Measurements from ENCODE around the gene PRR11. TPM values are rescaled to one million over a fixed set of nuclear protein-coding genes. Genes with fewer than 3 reads are reported as not detected.

The PRR11 gene
- total and polyA plus RNA-seq, 2 of the 4 experiments (the other 2 are of a cell fraction), result 8.6 to 24.0 TPM

DNA sequence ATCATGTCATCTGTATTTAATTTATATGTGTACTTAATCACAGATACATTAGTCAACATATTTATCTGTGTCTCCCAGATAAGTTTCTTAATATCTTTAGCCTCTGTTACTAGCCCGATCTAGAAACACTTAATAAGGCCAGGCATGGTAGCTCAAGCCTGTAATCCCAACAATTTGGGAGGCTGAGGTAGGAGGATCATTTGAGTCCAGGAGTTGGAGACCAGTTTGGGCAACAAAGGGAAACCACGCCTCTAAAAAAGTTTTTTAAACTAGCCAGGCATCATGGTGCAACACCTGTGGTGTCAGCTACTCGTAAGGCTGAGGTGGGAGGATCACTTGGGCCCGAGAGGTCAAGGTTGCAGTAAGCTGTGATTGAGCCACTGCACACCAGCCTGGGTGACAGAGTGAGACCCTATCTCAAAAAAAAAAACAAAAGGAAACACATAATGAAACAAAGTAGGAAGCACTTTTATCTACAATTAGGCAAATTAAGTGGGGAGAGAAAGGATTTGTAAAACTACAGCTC lies 9.9 kb upstream of the PRR11 start:
- TF ChIP-seq RFX5 (IDR thresholded peaks at IDR 0.05; ENCODE audit: low read depth, low read length), result no peak
- TF ChIP-seq, protein P1, sequence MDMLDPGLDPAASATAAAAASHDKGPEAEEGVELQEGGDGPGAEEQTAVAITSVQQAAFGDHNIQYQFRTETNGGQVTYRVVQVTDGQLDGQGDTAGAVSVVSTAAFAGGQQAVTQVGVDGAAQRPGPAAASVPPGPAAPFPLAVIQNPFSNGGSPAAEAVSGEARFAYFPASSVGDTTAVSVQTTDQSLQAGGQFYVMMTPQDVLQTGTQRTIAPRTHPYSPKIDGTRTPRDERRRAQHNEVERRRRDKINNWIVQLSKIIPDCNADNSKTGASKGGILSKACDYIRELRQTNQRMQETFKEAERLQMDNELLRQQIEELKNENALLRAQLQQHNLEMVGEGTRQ (IDR thresholded peaks at IDR 0.05; ENCODE audit: low read depth, low read length), result no peak
- TF ChIP-seq CHD1 (IDR thresholded peaks at IDR 0.05; ENCODE audit: low read depth, low read length), result no peak
- TF ChIP-seq MAFK (IDR thresholded peaks at IDR 0.05; ENCODE audit: low read depth, low read length), result no peak
- TF ChIP-seq, protein P2, sequence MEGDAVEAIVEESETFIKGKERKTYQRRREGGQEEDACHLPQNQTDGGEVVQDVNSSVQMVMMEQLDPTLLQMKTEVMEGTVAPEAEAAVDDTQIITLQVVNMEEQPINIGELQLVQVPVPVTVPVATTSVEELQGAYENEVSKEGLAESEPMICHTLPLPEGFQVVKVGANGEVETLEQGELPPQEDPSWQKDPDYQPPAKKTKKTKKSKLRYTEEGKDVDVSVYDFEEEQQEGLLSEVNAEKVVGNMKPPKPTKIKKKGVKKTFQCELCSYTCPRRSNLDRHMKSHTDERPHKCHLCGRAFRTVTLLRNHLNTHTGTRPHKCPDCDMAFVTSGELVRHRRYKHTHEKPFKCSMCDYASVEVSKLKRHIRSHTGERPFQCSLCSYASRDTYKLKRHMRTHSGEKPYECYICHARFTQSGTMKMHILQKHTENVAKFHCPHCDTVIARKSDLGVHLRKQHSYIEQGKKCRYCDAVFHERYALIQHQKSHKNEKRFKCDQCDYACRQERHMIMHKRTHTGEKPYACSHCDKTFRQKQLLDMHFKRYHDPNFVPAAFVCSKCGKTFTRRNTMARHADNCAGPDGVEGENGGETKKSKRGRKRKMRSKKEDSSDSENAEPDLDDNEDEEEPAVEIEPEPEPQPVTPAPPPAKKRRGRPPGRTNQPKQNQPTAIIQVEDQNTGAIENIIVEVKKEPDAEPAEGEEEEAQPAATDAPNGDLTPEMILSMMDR (conservative IDR thresholded peaks at IDR 0.05; ENCODE audit: low read depth, low read length), result no peak
- TF ChIP-seq FOS (IDR thresholded peaks at IDR 0.05; ENCODE audit: low read depth, low read length), result no peak
- TF ChIP-seq SMC3 (IDR thresholded peaks at IDR 0.05; ENCODE audit: low read depth, low read length), result no peak
- TF ChIP-seq MXI1 (IDR thresholded peaks at IDR 0.05; ENCODE audit: borderline replicate concordance, low read depth, low read length), result no peak
- TF ChIP-seq RCOR1 (IDR thresholded peaks at IDR 0.05; ENCODE audit: insufficient replicate concordance, low read length), result no peak
- TF ChIP-seq, protein P3, sequence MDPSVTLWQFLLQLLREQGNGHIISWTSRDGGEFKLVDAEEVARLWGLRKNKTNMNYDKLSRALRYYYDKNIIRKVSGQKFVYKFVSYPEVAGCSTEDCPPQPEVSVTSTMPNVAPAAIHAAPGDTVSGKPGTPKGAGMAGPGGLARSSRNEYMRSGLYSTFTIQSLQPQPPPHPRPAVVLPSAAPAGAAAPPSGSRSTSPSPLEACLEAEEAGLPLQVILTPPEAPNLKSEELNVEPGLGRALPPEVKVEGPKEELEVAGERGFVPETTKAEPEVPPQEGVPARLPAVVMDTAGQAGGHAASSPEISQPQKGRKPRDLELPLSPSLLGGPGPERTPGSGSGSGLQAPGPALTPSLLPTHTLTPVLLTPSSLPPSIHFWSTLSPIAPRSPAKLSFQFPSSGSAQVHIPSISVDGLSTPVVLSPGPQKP (IDR thresholded peaks at IDR 0.05; ENCODE audit: borderline replicate concordance, low read depth, low read length), result no peak
- no peak for TF ChIP-seq RAD21 (IDR thresholded peaks at IDR 0.05; ENCODE audit: low read length)
- TF ChIP-seq POLR2A (IDR thresholded peaks at IDR 0.05; ENCODE audit: low read depth, low read length), result no peak
- ATAC-seq (ENCODE audit: low read depth) (no peak), DNase-seq (no peak)
- Histone ChIP-seq H3K56ac (ENCODE audit: extremely low read depth, insufficient read depth, low read length) (no peak overlapping the region), H2BK120ac (ENCODE audit: low read depth, low read length) (no peak overlapping the region), H2BK5ac (ENCODE audit: low read depth, low read length, poor library complexity, severe bottlenecking) (no peak overlapping the region), H3K27ac (ENCODE audit: insufficient read depth, low read length) (no peak overlapping the region), H2AFZ (replicated peaks; ENCODE audit: low read length, poor library complexity) (no peak overlapping the region), H3K18ac (ENCODE audit: low read depth, low read length) (no peak overlapping the region), H2AK9ac (replicated peaks; ENCODE audit: low read depth, low read length, poor library complexity) (no peak overlapping the region), H3K14ac (replicated peaks; ENCODE audit: low read depth, low read length) (no peak overlapping the region), H3K79me1 (ENCODE audit: low read depth in 1 of 2, low read length in 2 of 2) (peaks cover 7 to 62% of the 10 kb centered on the region in 2 experiments), H3K4me2 (ENCODE audit: low read depth, low read length) (no peak overlapping the region), H3K4me1 (ENCODE audit: control insufficient read depth, insufficient read depth, low read length) (peaks cover 3% of the 10 kb centered on the region), H3K4ac (ENCODE audit: low read depth, low read length) (no peak overlapping the region), H4K8ac (ENCODE audit: low read depth in 2 of 2, low read length in 2 of 2) (no peak overlapping the region; a peak in 1 of 4 replicates), H3K36me3 (ENCODE audit: control insufficient read depth, insufficient read depth, low read length) (peaks cover 5% of the 10 kb centered on the region), H4K20me1 (ENCODE audit: insufficient read depth, low read length) (peaks cover 17% of the 10 kb centered on the region), H3K9me1 (ENCODE audit: insufficient read depth, low read length) (peaks cover 16% of the 10 kb centered on the region), H4K5ac (ENCODE audit: low read depth, low read length) (no peak overlapping the region), H3K27me3 (ENCODE audit: control insufficient read depth, insufficient read depth, low read length) (no peaks in the 10 kb centered on the region), H4K91ac (ENCODE audit: insufficient read depth, low read depth, low read length) (no peak overlapping the region), H2BK20ac (ENCODE audit: low read depth, low read length) (no peak overlapping the region), H3K4me3 (ENCODE audit: insufficient read depth, low read depth, low read length) (no peak overlapping the region), H2BK15ac (ENCODE audit: low read depth, low read length) (no peak overlapping the region), H2AK5ac (ENCODE audit: low read depth, low read length) (no peak overlapping the region), H3K9ac (ENCODE audit: low read depth, low read length) (no peak overlapping the region), H3K9me3 (ENCODE audit: control insufficient read depth, insufficient read depth, low read length) (no peaks in the 10 kb centered on the region), H3K23ac (ENCODE audit: low read depth, low read length) (no peak overlapping the region)
- CTCF ChIA-PET, result no interaction called here
- in situ Hi-C loops (cut with MboI; ENCODE audit: low sequenced_read_pairs) (no loop called here), dilution Hi-C loops (cut with HindIII; ENCODE audit: low sequenced_read_pairs, unreplicated experiment) (no loop called here), intact Hi-C loops (cut with micrococcal nuclease) (no loop called here)
- WGBS, 2 experiments (ENCODE audit: extremely low coverage in 2 of 2, insufficient read length in 1 of 2), result no CpG with 5 or more reads among the region's 4 CpGs
- POLR2A ChIA-PET (ENCODE audit: unreplicated experiment), result no interaction called here
- BruUV-seq (replicated peaks), result no TSS peak
